Measurements from ENCODE around the gene PDLIM7.
A peak's percentile ranks its signal among the peaks of the same experiment; 100 is the strongest.

Gene PDLIM7

GRCh38 chr5:177496070-177496726 lies 1.2 kb downstream of the PDLIM7 start:
- peak overlapping the region; percentile 71 for H3K4me2 ChIP-seq (ENCODE audit: low read length)
- H3K27ac ChIP-seq (ENCODE audit: low read depth, low read length, poor library complexity, severe bottlenecking): peak overlapping the region; percentile 80
- TF ChIP-seq CTCF (IDR thresholded peaks at IDR 0.05; ENCODE audit: low read length) (no peak), EZH2 (IDR thresholded peaks at IDR 0.05; ENCODE audit: borderline replicate concordance, low read length) (no peak)
- H3K4me3 ChIP-seq (ENCODE audit: low read depth, low read length, poor library complexity, severe bottlenecking): peak overlapping the region; percentile 80
- no peaks in the 10 kb centered on the region for H3K79me2 ChIP-seq (ENCODE audit: insufficient read depth, low read length)
- H3K9ac ChIP-seq (ENCODE audit: low read length): peak overlapping the region; percentile 73
- no peaks in the 10 kb centered on the region for H3K9me2 ChIP-seq (ENCODE audit: low read depth, low read length)
- no peaks in the 10 kb centered on the region for H3K27me3 ChIP-seq (ENCODE audit: insufficient read depth, low read length)
- H2AFZ ChIP-seq (ENCODE audit: low read length): no peak overlapping the region
- peaks cover 38% of the 10 kb centered on the region for H3K4me1 ChIP-seq (ENCODE audit: insufficient read depth, low read length, severe bottlenecking)
- no peaks in the 10 kb centered on the region for H3K9me3 ChIP-seq (ENCODE audit: low read length)
- no peaks in the 10 kb centered on the region for H4K20me1 ChIP-seq (ENCODE audit: insufficient read depth, low read length)
- H3K36me3 ChIP-seq (ENCODE audit: insufficient read depth, low read length): no peaks in the 10 kb centered on the region
- H3F3A ChIP-seq (ENCODE audit: insufficient read depth, low read length): no peaks in the 10 kb centered on the region

GRCh38 chr5:177495243-177496060 lies 2.0 kb downstream of the PDLIM7 start:
- Histone ChIP-seq H3K36me3 (ENCODE audit: insufficient read depth, low read length) (no peaks in the 10 kb centered on the region), H3K27ac (ENCODE audit: low read depth, low read length, poor library complexity, severe bottlenecking) (peak overlapping the region; percentile 80), H3K9me3 (ENCODE audit: low read length) (no peaks in the 10 kb centered on the region), H4K20me1 (ENCODE audit: insufficient read depth, low read length) (no peaks in the 10 kb centered on the region), H3K79me2 (ENCODE audit: insufficient read depth, low read length) (no peaks in the 10 kb centered on the region), H3F3A (ENCODE audit: insufficient read depth, low read length) (no peaks in the 10 kb centered on the region), H3K27me3 (ENCODE audit: insufficient read depth, low read length) (no peaks in the 10 kb centered on the region), H3K4me1 (ENCODE audit: insufficient read depth, low read length, severe bottlenecking) (peaks cover 44% of the 10 kb centered on the region), H3K4me2 (ENCODE audit: low read length) (peak overlapping the region; percentile 71), H2AFZ (ENCODE audit: low read length) (no peak overlapping the region), H3K4me3 (ENCODE audit: low read depth, low read length, poor library complexity, severe bottlenecking) (peak overlapping the region; percentile 80), H3K9me2 (ENCODE audit: low read depth, low read length) (no peaks in the 10 kb centered on the region), H3K9ac (ENCODE audit: low read length) (peak overlapping the region; percentile 73; the same call in 1 of the 2 replicates)
- TF ChIP-seq EZH2 (IDR thresholded peaks at IDR 0.05; ENCODE audit: borderline replicate concordance, low read length) (no peak), CTCF (IDR thresholded peaks at IDR 0.05; ENCODE audit: low read length) (peak; percentile 2; the same call in 1 of the 2 replicates)

GRCh38 chr5:177494346-177495195 lies 2.8 kb downstream of the PDLIM7 start:
- Histone ChIP-seq H3K9me3 (ENCODE audit: low read length) (no peaks in the 10 kb centered on the region), H3F3A (ENCODE audit: insufficient read depth, low read length) (no peaks in the 10 kb centered on the region), H3K4me3 (ENCODE audit: low read depth, low read length, poor library complexity, severe bottlenecking) (peak overlapping the region; percentile 80), H4K20me1 (ENCODE audit: insufficient read depth, low read length) (no peaks in the 10 kb centered on the region), H3K36me3 (ENCODE audit: insufficient read depth, low read length) (no peaks in the 10 kb centered on the region), H3K9me2 (ENCODE audit: low read depth, low read length) (no peaks in the 10 kb centered on the region), H3K27me3 (ENCODE audit: insufficient read depth, low read length) (no peaks in the 10 kb centered on the region), H2AFZ (ENCODE audit: low read length) (no peak overlapping the region), H3K4me2 (ENCODE audit: low read length) (peak overlapping the region; percentile 71), H3K27ac (ENCODE audit: low read depth, low read length, poor library complexity, severe bottlenecking) (peak overlapping the region; percentile 80), H3K9ac (ENCODE audit: low read length) (no peak overlapping the region; the same call in 1 of the 2 replicates), H3K4me1 (ENCODE audit: insufficient read depth, low read length, severe bottlenecking) (peaks cover 52% of the 10 kb centered on the region), H3K79me2 (ENCODE audit: insufficient read depth, low read length) (no peaks in the 10 kb centered on the region)
- TF ChIP-seq EZH2 (IDR thresholded peaks at IDR 0.05; ENCODE audit: borderline replicate concordance, low read length) (no peak), CTCF (IDR thresholded peaks at IDR 0.05; ENCODE audit: low read length) (peak; percentile 32; the same call in 1 of the 2 replicates)

Data from OCI-LY1 (cell line).